Transverse colon (tissue), 4 donors: ENCODE measurements around the gene ZNF738. TPM values are rescaled to one million over a fixed set of nuclear protein-coding genes. Genes with fewer than 3 reads are reported as not detected.

ENCODE experiments used
- DNase-seq: peaks from one replicate; pipeline ENCODE4 v3.0.0-alpha.2; 2019
- H3K27ac ChIP-seq, 4 donors: fragments of 200-600 bp; sonication (generic); 2 replicates each; pipeline ENCODE4 v1.5.1; 2016 to 2018; ENCODE audit warnings: inconsistent platforms in 4 of 4
- H3K27me3 ChIP-seq: fragments of 200-600 bp; sonication (generic); 2 replicates; pipeline ENCODE4 v1.5.1; 2017; ENCODE audit warnings: inconsistent platforms
- H3K36me3 ChIP-seq, 4 donors: fragments of 200-600 bp; sonication (generic); 2 replicates each; pipeline ENCODE4 v1.5.1; 2017 to 2019; ENCODE audit warnings: inconsistent platforms in 4 of 4
- H3K4me1 ChIP-seq, 4 donors: fragments of 200-600 bp; sonication (generic); 2 replicates each; pipeline ENCODE4 v1.5.1; 2017 to 2020; ENCODE audit warnings: inconsistent platforms in 4 of 4
- H3K4me3 ChIP-seq, 4 donors: fragments of 200-600 bp; sonication (generic); 1 replicate in 1 of 4; 2 replicates in 3 of 4; pipeline versions ENCODE4 v1.5.1 to v1.6.1; 2017 to 2019; ENCODE audit warnings: inconsistent platforms in 4 of 4
- H3K9me3 ChIP-seq, 2 donors: fragments of 200-600 bp; sonication (generic); 2 replicates each; pipeline ENCODE4 v1.5.1; 2017 to 2019; ENCODE audit warnings: inconsistent platforms in 2 of 2
- CTCF ChIP-seq, 5 experiments: fragments of 200-600 bp in 3 of 5; fragments of 450-650 bp in 2 of 5; sonication (generic) in 3 of 5; IDR thresholded peaks; 1 replicate in 2 of 5; 2 replicates in 3 of 5; pipeline ENCODE4 v1.5.1; 2016 to 2017; ENCODE audit warnings: antibody characterized with exemption in 5 of 5, inconsistent platforms in 3 of 5, mild to moderate bottlenecking in 2 of 5, moderate library complexity in 1 of 5
- EP300 ChIP-seq: sonication (generic); formaldehyde crosslinking; IDR thresholded peaks from one replicate; pipeline ENCODE4 v1.6.1; 2017; ENCODE audit warnings: antibody characterized with exemption, low read depth
- POLR2A ChIP-seq: fragments of 450-650 bp; IDR thresholded peaks from one replicate; pipeline ENCODE4 v1.6.1; 2016; ENCODE audit warnings: antibody characterized with exemption, mild to moderate bottlenecking, moderate library complexity
- POLR2AphosphoS5 ChIP-seq, 3 donors: sonication (generic); formaldehyde crosslinking; IDR thresholded peaks; one replicate each; pipeline ENCODE4 v1.6.1; 2016; ENCODE audit warnings: antibody characterized with exemption in 3 of 3
- WGBS, 2 donors: methylation state at CpG; one replicate each; pipeline ENCODE4 v1.1.5; 2018; ENCODE audit warnings: low coverage in 1 of 2; 5-methylcytosine and 5-hydroxymethylcytosine counted together
- in situ Hi-C, 4 donors: fragments of 200-750 bp; cut with MboI; loops; one replicate each; pipeline versions ENCODE4 v1.15.0 to v1.15.1; 2017; ENCODE audit warnings: low sequenced_read_pairs in 3 of 4, low pct_ligation_motif_present in 1 of 4, low pct_unique_long_range_greater_than_20kb in 1 of 4
- intact Hi-C: fragments of 100-400 bp; cut with DNase I; formaldehyde crosslinking; loops from one replicate; pipeline ENCODE4 v1.15.1; 2023; ENCODE audit warnings: low total_unique reads
- total RNA-seq, 4 donors: library from RNA; depleted of rRNA; stranded (reverse); fragments of >200 nt; gene quantifications; one replicate each; pipeline ENCODE4 v1.1.0, GENCODE V29; 2016

Gene ZNF738
- total RNA-seq, 4 donors from 2014 or later, result 2.0 to 8.6 (median 5.9) TPM

GRCh38 chr19:21362291-21362690, 3.5 kb downstream of the ZNF738 start:
- WGBS, 2 donors, result 89 to 92% methylated on average over 2 to 3 of the region's 3 CpGs
- in situ Hi-C loops, result no loop called here

GRCh38 chr19:21383980-21384582, 25.3 kb downstream of the ZNF738 start:
- H3K4me3 ChIP-seq, result no peak overlapping the region
- no peaks in the 10 kb centered on the region for H3K27me3 ChIP-seq
- in situ Hi-C loops (no loop called here), intact Hi-C loops (no loop called here)
- WGBS, 2 donors, result 90 to 92% methylated on average over 2 to 4 of the region's 4 CpGs
- H3K4me1 ChIP-seq, result no peaks in the 10 kb centered on the region
- no peak overlapping the region for H3K27ac ChIP-seq
- no peak for DNase-seq
- TF ChIP-seq POLR2AphosphoS5 (IDR thresholded peaks at IDR 0.05), result no peak
- TF ChIP-seq CTCF (IDR thresholded peaks at IDR 0.05), result no peak
- TF ChIP-seq POLR2A, result no peak
- no peak for TF ChIP-seq EP300
- H3K9me3 ChIP-seq, result peaks cover 93 to 97% of the 10 kb centered on the region in 2 donors
- H3K36me3 ChIP-seq, result peaks cover 0 to 22% (median 10%) of the 10 kb centered on the region in 4 donors

More at GRCh38 chr19:21362291-21362690, 3.5 kb downstream of the ZNF738 start:
- Histone ChIP-seq H3K9me3 (no peaks in the 10 kb centered on the region), H3K4me1 (peaks cover 0 to 10% (median 6%) of the 10 kb centered on the region in 4 donors), H3K27me3 (no peaks in the 10 kb centered on the region), H3K36me3 (peaks cover 0 to 21% (median 0%) of the 10 kb centered on the region in 4 donors), H3K4me3 (no peak overlapping the region), H3K27ac (no peak overlapping the region)
- intact Hi-C loops, result no loop called here
- DNase-seq, result no peak
- no peak for TF ChIP-seq CTCF (IDR thresholded peaks at IDR 0.05)
- TF ChIP-seq POLR2A, result no peak
- TF ChIP-seq EP300, result no peak
- TF ChIP-seq POLR2AphosphoS5 (IDR thresholded peaks at IDR 0.05), result no peak

GRCh38 chr19:21396121-21396520, 37.3 kb downstream of the ZNF738 start:
- no peak for TF ChIP-seq EP300
- TF ChIP-seq CTCF (IDR thresholded peaks at IDR 0.05), result no peak
- no peak for TF ChIP-seq POLR2AphosphoS5 (IDR thresholded peaks at IDR 0.05)
- TF ChIP-seq POLR2A, result no peak
- H3K36me3 ChIP-seq, result peaks cover 0 to 25% (median 2%) of the 10 kb centered on the region in 4 donors
- no peaks in the 10 kb centered on the region for H3K27me3 ChIP-seq
- WGBS, 2 donors, result 93 to 98% methylated on average over 6 to 10 of the region's 10 CpGs
- in situ Hi-C loops (no loop called here), intact Hi-C loops (no loop called here)
- peak overlapping the region in 3 of 4 donors; percentile 87 to 89 (median 88) for H3K27ac ChIP-seq
- peaks cover 4 to 26% (median 12%) of the 10 kb centered on the region in 4 donors for H3K4me1 ChIP-seq
- no peak overlapping the region for H3K4me3 ChIP-seq
- H3K9me3 ChIP-seq, result peaks cover 0 to 9% of the 10 kb centered on the region in 2 donors
- no peak for DNase-seq

- 1% methylated on average over 31 of the region's 31 CpGs; no CpG with 5 or more reads in 1 of the 2 donors for WGBS, 2 donors
- Histone ChIP-seq H3K9me3 (peaks cover 0 to 11% of the 10 kb centered on the region in 2 donors), H3K27ac (peak within 1 kb of the TSS; percentile 86 to 89 (median 88)), H3K4me1 (peaks cover 4 to 27% (median 12%) of the 10 kb centered on the region in 4 donors), H3K4me3 (peak within 1 kb of the TSS; percentile 60 to 96 (median 70)), H3K27me3 (no peaks in the 10 kb centered on the region), H3K36me3 (peaks cover 0 to 31% (median 2%) of the 10 kb centered on the region in 4 donors)
- DNase-seq, result peak; percentile 94
- in situ Hi-C loops (no loop called here), intact Hi-C loops (no loop called here)
- TF ChIP-seq EP300 (no peak), POLR2AphosphoS5 (IDR thresholded peaks at IDR 0.05) (peak; percentile 83 to 88 (median 84)), POLR2A (peak; percentile 76)
Observed at GRCh38 chr19:21396893-21397572, 38.2 kb downstream of the ZNF738 start, which contains the start of gene ZNF493. Gene ZNF493 (plus strand): TSS chr19:21397133. CDS start chr19:21397238, 105 bp downstream.
